K562 (cell line): Measurements from ENCODE around the gene LPIN2. TPM values are rescaled to one million over a fixed set of nuclear protein-coding genes. Genes with fewer than 3 reads are reported as not detected.
A peak's percentile ranks its signal among the peaks of the same experiment; 100 is the strongest.

ENCODE experiments used
- ATF4 ChIP-seq: fragments of 450-650 bp; formaldehyde crosslinking; IDR thresholded peaks from 2 replicates; pipeline ENCODE4 v1.4.0; 2022; ENCODE audit warnings: mild to moderate bottlenecking, moderate library complexity
- COPS2 ChIP-seq: fragments of 450-650 bp; conservative IDR thresholded peaks from 2 replicates; pipeline ENCODE4 v1.6.1; 2016; ENCODE audit warnings: mild to moderate bottlenecking, moderate library complexity
- CREM ChIP-seq: IDR thresholded peaks from 2 replicates; pipeline ENCODE4 v1.6.1; 2014; ENCODE audit warnings: antibody characterized with exemption, low read depth
- FOS ChIP-seq: IDR thresholded peaks from 3 replicates; pipeline ENCODE4 v1.6.1; 2011; ENCODE audit not compliant: insufficient read length; ENCODE audit errors: extremely low read depth
- FOSL1 ChIP-seq: fragments of 200-800 bp; sonication (Bioruptor generic); conservative IDR thresholded peaks from 2 replicates; pipeline ENCODE4 v1.6.1; 2016; ENCODE audit warnings: missing genetic modification characterization, missing compliant biosample characterization
- GMEB1 ChIP-seq: fragments of 250-450 bp; sonication (Bioruptor Pico); IDR thresholded peaks from 2 replicates; pipeline ENCODE4 v1.4.0; 2020; ENCODE audit warnings: mild to moderate bottlenecking
- HDAC1 ChIP-seq, 2 experiments: fragments of 450-650 bp; IDR thresholded peaks; 2 replicates each; pipeline ENCODE4 v1.6.1; 2016 to 2017; ENCODE audit warnings: inconsistent platforms in 1 of 2, mild to moderate bottlenecking in 1 of 2, moderate library complexity in 1 of 2
- HDGF ChIP-seq: fragments of 450-650 bp; IDR thresholded peaks from 2 replicates; pipeline ENCODE4 v1.6.1; 2016
- HMGXB4 ChIP-seq: sonication (generic); formaldehyde crosslinking; IDR thresholded peaks from 2 replicates; pipeline ENCODE4 v1.8.1; 2023; ENCODE audit warnings: mild to moderate bottlenecking, missing genetic modification reagents
- HNRNPLL ChIP-seq: fragments of 200-400 bp; formaldehyde crosslinking; IDR thresholded peaks from 2 replicates; pipeline ENCODE4 v1.6.1; 2017; ENCODE audit warnings: low read length, low read depth, mild to moderate bottlenecking; ENCODE audit not compliant: poor library complexity, severe bottlenecking
- HOMEZ ChIP-seq: fragments of 250-450 bp; sonication (Bioruptor Pico); IDR thresholded peaks from 2 replicates; pipeline ENCODE4 v1.4.0; 2020; ENCODE audit warnings: mild to moderate bottlenecking, moderate library complexity
- ILF3 ChIP-seq: fragments of 450-650 bp; IDR thresholded peaks from 2 replicates; pipeline ENCODE4 v1.6.1; 2018; ENCODE audit warnings: antibody characterized with exemption, mild to moderate bottlenecking, moderate library complexity, borderline replicate concordance
- NFE2L1 ChIP-seq: fragments of 450-650 bp; IDR thresholded peaks from 2 replicates; pipeline ENCODE4 v1.6.1; 2016; ENCODE audit warnings: missing genetic modification characterization, low read depth, mild to moderate bottlenecking, missing compliant biosample characterization, moderate library complexity, borderline replicate concordance
- PPARD ChIP-seq: fragments of 250-450 bp; sonication (Bioruptor Pico); IDR thresholded peaks from 2 replicates; pipeline ENCODE4 v1.8.0; 2022; ENCODE audit warnings: inconsistent platforms, mild to moderate bottlenecking, moderate library complexity
- PYGO2 ChIP-seq: fragments of 450-650 bp; IDR thresholded peaks from 2 replicates; pipeline ENCODE4 v1.6.1; 2016; ENCODE audit warnings: mild to moderate bottlenecking, missing genetic modification characterization, moderate library complexity, missing compliant biosample characterization
- SIX5 ChIP-seq, 2 experiments: IDR thresholded peaks; 2 replicates each; pipeline ENCODE4 v1.6.1; 2011; ENCODE audit warnings: low read length in 2 of 2, borderline replicate concordance in 1 of 2, low read depth in 1 of 2, mild to moderate bottlenecking in 1 of 2, moderate library complexity in 1 of 2; ENCODE audit not compliant: insufficient read depth in 1 of 2
- SUPT5H ChIP-seq: fragments of 450-650 bp; IDR thresholded peaks from 2 replicates; pipeline ENCODE4 v1.6.1; 2016
- YBX1 ChIP-seq: fragments of 450-650 bp; IDR thresholded peaks from 2 replicates; pipeline ENCODE4 v1.7.1; 2016; ENCODE audit warnings: mild to moderate bottlenecking
- ZNF184 ChIP-seq: sonication (generic); formaldehyde crosslinking; IDR thresholded peaks from 2 replicates; pipeline ENCODE4 v1.5.0; 2020; ENCODE audit warnings: missing genetic modification reagents
- ZNF398 ChIP-seq: fragments of 250-450 bp; sonication (Bioruptor Pico); IDR thresholded peaks from 2 replicates; pipeline ENCODE4 v1.8.0; 2021; ENCODE audit warnings: moderate library complexity, mild to moderate bottlenecking, inconsistent platforms
- ZNF445 ChIP-seq: fragments of 250-450 bp; sonication (Bioruptor Pico); IDR thresholded peaks from 2 replicates; pipeline ENCODE4 v1.4.0; 2020; ENCODE audit warnings: low read depth, mild to moderate bottlenecking, moderate library complexity
- polyA plus RNA-seq, 8 experiments: library from polyadenylated mRNA; depleted of rRNA in 4 of 8; stranded (reverse) in 5 of 8; unstranded in 3 of 8; fragments of >200 nt; fragmentation: Nextera tagmentation in 2 of 8; fragmentation: Illumina TruSeq in 1 of 8; extraction: Ambion mirVana in 2 of 8; extraction: Trizol in 1 of 8; gene quantifications; 2 replicates each; pipeline versions ENCODE4 v1.2.1 to v1.2.3, GENCODE V29; 2011 to 2014; ENCODE audit warnings: inconsistent platforms in 1 of 8, missing spikeins in 1 of 8
- total RNA-seq, 7 experiments: library from RNA; depleted of rRNA in 6 of 7; stranded (reverse); fragments of >200 nt in 6 of 7; fragmentation: Illumina TruSeq in 2 of 7; extraction: Trizol in 2 of 7; gene quantifications; 2 replicates each; pipeline versions ENCODE4 v1.2.1 to v1.2.3, GENCODE V29; 2011 to 2021; ENCODE audit warnings: low replicate concordance in 1 of 7

Gene LPIN2
- total and polyA plus RNA-seq, 9 of the 15 experiments (the other 6 are each of a cell fraction or from before 2014, with no cell fraction given): 5.2 to 34.8 (median 24.6) TPM

- TF ChIP-seq ATF4 (CRISPR knock-in tag): no peak
- TF ChIP-seq ZNF398 (CRISPR knock-in tag): no peak
- peak; percentile 49; the same call in 1 of the 2 replicates for TF ChIP-seq FOSL1
- TF ChIP-seq HMGXB4 (CRISPR knock-in tag): no peak
- TF ChIP-seq HDGF: no peak
- no peak for TF ChIP-seq YBX1
- TF ChIP-seq SUPT5H: no peak
- TF ChIP-seq PPARD (CRISPR knock-in tag): no peak
- no peak for TF ChIP-seq PYGO2 (tag)
- TF ChIP-seq ILF3: no peak; the same call in 1 of the 2 replicates
- peak; percentile 15; the same call in 1 of the 2 replicates for TF ChIP-seq CREM
- TF ChIP-seq ZNF445 (CRISPR knock-in tag): no peak
- TF ChIP-seq HOMEZ (CRISPR knock-in tag): no peak
- no peak for TF ChIP-seq HDAC1 (IDR thresholded peaks at IDR 0.05)
- TF ChIP-seq COPS2: no peak
- TF ChIP-seq GMEB1 (CRISPR knock-in tag): no peak
- no peak for TF ChIP-seq FOS
- TF ChIP-seq HNRNPLL: no peak
- no peak for TF ChIP-seq ZNF184 (CRISPR knock-in tag)
- no peak for TF ChIP-seq SIX5 (IDR thresholded peaks at IDR 0.05; ENCODE audit: borderline replicate concordance in 1 of 2, insufficient read depth in 1 of 2, low read depth in 1 of 2, low read length in 2 of 2)
- no peak for TF ChIP-seq NFE2L1
These were observed at the start of gene LPIN2 (continued) for GRCh38 chr18:3013024-3013804.
